Renal cortical epithelial cell (primary cell): ENCODE results near the gene TOR1A. TPM values are rescaled to one million over a fixed set of nuclear protein-coding genes. Genes with fewer than 3 reads are reported as not detected.
"Not testable (repeated sequence)": the region's sequence is repeated elsewhere in the genome, so short reads cannot be mapped to it uniquely, and the experiment has no call there.

Experiments used
- DNase-seq: peaks from one replicate; pipeline ENCODE4 v3.0.0-alpha.2; 2011; ENCODE audit warnings: low read depth
- total RNA-seq: library from RNA; depleted of rRNA; stranded (reverse); fragments of >200 nt; gene quantifications from 2 replicates; pipeline ENCODE4 v1.2.3, GENCODE V29; 2014

TOR1A gene
- total RNA-seq, 1 donor from 2014 or later: 48.4 TPM

DNA sequence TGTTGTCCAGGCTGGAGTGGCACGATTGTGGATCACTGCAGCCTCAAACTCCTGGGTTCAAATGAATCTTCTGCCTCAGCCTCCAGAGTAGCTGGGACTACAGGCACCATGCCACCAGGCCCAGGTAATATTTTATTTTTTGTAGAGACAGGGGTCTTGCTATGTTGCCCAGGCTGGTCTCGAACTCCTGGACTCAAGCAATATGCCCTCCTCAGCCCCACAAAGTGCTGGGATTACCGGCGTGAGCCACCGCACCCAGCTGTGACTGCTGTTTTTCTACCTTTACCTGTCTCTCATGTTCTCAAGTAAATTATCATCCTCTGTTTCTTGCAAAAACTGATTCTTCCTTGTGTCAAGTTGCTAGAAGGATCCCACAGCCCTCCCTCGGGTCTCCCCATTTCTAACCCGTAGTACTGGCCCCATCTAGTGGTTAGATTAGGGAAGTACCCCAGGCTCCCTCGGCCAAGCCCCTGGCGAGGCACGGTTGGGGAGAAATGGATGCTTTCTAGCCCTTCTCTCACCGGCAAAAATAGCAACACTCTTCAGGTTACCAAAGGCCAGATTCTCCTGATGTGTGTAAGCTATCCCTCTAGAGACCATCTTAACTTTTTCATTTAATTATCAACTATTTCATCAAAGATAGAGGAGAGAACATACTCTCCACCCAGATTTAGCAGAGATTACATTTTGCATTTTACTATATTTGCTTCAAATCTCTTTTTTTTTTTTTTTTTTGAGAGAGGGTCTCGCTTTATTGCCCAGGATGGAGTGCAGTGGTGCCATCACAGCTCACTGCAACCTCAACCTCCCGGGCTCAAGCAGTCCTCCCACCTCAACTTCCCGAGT is 40.2 kb downstream of the TOR1A start:
- DNase-seq: peak; percentile 58

DNA sequence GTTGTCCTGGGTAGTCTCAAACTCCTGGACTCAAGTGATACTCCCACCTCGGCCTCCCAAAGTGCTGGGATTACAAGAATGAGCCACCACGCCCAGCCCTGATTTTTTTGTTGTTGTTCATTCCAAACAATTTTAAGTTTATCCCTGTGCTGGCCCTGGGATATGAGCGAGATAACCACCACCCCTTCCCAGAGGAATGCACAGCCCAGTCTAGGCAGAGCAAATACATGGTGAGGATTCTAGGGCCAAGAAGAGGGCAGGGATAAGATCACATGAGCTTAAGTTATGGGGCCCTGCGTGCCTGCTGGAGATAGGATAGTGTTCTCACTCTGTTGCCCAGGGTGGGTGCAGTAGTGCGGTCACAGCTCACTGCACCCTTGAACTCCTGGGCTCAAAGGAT is 42.0 kb downstream of the TOR1A start:
- DNase-seq: no peak

DNA sequence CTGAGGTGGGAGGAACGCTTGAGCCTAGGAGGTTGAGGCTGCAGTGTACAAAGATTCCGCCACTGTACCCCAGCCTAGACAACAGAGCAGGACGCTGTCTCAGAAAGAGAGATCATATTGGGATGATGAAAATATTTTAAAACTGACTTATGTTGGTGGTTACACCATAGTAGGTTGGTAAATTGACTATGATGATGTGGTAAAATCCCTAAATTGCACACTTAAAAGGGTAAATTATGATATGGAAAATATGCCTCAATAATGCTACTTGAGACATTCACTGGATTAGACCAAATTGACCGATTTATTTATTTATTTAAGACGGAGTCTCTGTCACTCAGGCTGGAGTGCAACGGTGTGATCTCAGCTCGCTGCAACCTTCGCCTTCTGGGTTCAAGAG is 42.8 kb downstream of the TOR1A start:
- DNase-seq: no peak

DNA sequence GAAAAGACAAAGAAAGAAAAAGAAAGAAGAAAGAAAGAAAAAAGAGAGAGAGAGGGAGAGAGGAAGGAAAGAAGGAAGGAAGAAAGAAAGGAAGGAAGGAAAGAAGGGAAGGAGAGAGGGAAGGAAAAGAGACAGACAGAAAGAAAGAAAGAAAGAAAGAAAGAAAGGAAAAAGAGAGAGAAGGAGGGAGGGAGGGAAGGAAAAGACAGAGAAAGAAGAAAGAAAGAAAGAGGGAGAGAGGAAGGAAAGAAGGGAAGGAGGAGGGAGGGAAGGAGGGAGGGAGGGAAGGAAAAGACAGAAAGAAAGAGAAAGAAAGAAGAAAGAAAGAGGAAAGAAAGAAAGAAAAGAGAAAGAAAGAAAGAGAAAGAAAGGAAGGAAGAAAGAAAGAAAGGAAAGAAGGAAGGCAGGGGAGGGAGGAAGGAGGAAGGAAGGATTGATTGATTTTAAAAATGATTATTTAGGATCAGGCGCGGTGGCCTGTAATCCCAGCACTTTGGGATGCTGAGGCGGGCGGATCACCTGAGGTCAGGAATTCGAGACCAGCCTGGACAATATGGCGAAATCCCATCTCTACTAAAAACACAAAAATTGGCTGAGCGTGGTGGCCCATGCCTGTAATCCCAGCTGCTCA is 44.3 kb downstream of the TOR1A start:
- no peak for DNase-seq

DNA sequence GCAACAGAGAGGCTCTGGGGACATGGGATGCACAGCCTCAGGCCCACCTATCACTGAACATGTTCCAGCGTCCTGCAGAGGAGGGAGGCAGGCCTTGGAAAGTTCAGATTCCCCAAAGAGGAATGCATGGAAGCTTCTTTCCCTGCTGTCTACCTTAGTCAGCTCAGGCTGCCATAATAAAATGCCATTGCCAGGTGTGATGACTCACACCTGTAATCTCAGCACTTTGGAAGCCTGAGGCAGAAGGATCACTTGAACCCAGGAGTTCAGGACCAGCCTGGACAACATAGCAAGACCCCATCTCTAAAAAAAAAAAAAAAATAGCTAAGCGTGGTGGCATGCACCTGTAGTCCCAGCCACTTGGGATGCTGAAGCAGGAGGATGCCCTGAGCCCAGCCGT is 45.5 kb downstream of the TOR1A start:
- peak; percentile 25 for DNase-seq

DNA sequence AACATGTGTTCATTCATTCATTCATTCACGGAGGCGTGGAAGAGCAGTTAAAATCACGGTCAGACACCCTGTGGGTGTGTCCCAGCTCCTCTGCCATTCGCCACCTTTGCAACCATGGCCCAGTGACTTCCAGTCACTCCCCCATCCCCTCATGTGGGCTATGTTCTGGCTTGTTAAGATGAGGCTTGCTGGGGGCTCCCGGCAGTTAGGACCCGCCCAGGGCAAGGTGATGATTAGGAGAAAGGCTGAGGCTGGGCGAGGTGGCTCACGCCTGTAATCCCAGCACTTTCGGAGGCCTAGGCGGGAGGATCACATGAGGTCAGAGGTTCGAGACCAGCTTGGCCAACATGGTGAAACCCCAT is 46.2 kb downstream of the TOR1A start:
- no peak for DNase-seq

DNA sequence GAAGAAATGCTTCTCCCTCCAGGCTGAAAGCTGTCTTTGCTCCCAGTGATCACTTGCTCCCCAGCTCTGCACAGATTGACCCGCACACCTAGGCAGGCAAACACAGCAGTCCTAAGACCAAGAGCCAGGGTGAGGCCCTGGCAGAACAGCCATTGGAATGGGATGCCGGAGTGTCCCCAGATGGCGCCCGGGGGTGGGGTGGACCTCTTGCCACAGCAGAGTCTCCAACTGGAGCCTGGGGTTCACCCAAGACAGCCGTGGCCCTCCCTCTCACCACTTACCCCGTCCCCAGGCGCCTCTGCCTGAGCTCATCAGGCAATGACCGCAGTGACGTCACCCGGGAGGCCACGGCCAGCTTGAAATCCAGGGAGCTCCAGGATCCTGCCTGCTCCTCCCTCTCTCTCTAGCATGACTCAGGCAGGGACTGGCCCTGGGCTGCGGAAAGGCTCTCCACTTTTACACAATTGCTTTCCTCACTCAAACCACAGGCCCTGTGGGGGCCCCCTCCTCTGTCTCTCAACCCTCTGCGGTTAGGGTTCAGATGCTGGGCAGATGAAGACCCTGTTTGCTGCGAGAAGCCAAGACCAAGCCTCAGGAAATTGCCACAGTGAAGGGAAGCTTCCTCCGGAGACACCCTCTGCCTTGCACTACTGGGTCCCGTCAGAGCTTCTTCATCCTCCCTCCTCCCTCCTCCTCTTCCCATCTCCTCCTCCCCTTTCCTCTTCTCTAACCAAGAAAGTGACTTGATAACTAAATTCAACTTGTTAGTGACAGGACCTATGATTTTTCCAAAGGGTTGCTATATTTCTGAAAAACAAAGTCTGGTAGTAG is 46.8 kb downstream of the TOR1A start:
- DNase-seq: peak; percentile 97

DNA sequence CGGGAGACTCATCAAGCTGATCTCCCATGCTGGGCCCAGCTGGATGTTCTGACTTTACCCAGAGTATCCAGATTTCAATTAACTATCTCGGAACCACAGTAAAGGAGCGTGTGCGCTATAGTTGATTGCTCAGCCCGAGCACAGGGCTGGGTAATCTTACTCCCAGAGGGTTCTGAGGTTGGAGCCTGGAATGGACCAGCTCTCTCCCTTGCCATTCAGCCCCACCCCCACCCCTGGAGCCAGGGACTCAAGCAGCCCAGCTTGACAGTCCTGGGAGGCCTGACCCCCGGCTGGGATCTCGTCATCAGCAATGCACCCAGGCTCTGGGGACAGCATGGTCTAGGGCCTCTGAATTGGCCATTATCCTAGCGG is 47.4 kb downstream of the TOR1A start:
- no peak for DNase-seq

DNA sequence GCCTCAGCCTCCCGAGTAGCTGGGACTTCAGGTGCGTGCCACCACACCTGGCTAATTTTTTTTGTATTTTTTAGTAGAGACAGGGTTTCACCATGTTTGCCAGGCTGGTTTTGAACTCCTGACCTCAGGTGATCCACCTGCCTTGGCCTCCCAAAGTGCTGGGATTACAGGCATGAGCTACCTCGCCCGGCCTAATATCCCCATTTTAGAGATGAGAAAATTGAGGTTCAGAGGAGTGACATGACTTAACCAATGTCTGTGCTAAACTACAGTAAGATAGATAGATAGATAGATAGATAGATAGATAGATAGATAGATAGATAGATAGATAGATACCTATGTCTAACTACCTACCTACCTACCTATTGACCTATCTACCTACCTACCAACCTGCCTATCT is 47.8 kb downstream of the TOR1A start:
- not testable (repeated sequence) for DNase-seq

DNA sequence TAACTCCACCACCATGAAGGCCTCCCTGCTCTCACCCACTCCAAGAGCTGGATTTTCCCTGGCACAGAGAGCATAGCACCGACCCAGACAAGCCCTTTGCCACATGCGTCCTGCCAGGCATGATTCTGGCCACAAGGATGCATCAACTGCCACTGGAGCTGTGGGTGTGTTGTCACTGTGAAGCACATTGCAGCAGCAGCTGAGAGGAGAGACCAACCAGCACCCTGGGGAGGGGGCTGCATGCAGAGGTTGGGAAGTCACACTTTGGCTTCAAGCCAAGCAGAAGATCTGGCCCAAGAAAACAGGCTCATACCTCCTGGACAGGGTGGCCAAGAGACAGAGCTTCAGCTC is 48.5 kb downstream of the TOR1A start:
- no peak for DNase-seq

DNA sequence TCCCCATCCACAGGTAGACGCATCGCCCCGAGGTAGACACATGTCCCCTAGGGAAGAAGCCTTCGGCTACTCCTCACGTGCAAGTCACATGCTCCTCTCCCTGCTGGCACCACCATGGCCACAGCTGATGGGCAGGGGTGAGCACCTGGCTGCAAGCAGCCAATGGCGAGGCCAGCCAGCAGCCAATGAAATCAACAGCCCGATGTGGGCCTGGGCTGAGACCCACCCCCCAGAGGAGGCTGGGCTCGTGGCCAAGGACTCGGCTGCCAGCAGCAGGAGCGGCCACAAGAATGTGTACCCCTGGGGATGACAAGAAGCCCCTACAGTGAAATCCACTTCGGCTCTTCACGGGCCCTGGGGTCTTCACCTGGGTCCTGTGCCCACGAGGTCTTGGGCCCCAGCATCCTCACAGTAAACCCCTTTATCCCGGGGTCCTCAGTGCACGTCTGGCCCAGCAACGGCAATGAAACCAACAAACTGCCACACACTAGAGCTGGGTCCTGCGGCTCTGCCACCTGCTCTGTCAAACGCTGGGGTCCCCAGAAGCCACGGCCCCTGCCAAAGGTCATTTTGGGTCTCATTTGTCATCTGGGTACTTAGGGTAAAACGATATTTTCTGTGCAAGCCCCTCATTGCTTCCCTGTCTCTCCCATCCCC is 49.0 kb downstream of the TOR1A start:
- DNase-seq: no peak

DNA sequence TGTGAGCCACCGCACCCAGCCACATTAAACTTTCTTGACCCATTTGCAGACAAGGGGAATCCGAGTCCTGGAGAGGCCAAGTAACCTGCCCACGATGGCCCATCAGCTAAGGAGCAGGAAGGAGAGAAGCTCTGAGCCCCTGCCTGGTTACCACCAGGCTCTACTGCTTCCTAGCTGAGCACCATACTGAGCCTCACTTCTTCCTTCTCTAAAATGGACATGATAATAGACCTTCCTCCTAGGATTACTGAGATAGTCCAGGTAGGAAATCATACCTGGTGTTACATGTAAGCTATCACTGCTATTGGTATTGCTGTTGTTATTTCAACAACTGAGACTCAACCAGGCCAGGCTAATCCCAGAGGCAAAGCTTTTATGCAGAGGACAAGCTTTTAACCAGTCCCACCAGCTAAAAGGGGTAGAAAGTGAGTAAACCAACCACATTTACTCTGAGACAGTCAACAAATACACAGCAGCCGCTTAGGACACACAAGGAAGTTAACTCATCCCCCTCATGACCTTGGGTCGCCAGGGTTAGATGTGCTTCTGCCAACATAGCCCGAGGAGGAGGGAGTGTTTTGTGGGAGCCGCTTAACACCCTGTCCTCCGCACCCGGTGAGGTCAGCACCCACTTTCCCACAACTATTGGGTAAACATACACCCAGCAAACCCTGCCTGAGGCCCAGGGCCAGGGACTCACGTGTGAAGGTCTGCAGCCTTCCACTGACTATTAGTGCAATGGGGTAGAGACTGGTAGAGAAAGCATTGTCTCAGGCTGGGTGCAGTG is 50.5 kb downstream of the TOR1A start:
- peak; percentile 89 for DNase-seq

DNA sequence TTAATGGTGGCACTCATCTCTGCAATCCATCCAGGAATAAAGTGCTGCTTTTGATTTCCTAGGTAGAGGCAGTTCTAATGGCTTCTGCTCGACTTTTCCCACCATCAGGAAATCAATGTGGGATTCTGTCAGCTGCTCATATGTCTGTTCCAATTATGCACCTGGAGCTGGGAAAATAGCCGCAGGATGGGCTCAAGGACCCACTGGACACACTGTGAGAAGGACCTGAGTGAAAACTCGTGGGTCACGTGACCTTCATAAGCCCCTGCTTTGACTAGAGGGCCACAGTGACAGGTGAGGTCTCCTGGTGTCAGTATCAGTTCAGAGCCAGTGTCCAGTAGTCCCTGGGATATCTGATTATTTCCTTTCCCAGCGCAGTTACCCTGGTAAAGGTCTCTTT is 53.2 kb downstream of the TOR1A start:
- no peak for DNase-seq

DNA sequence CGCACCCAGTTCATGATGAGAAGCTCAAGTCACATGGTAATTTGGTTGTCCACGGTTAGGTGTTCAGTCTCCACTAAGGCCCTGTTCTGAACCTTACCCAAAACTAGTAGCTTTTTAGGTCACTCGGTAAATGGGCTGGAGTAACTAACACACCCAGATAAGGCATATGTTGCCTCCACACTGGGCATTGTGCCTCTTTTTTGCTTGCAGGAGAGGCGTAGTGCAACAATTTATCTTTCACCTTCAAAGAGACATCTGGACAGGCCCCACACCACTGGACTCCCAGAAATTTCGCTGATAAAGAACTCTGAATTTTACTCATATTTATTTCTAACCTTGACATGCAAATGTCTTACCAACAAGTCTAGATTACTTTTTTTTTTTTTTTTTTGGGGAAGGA is 54.3 kb downstream of the TOR1A start:
- DNase-seq: no peak

DNA sequence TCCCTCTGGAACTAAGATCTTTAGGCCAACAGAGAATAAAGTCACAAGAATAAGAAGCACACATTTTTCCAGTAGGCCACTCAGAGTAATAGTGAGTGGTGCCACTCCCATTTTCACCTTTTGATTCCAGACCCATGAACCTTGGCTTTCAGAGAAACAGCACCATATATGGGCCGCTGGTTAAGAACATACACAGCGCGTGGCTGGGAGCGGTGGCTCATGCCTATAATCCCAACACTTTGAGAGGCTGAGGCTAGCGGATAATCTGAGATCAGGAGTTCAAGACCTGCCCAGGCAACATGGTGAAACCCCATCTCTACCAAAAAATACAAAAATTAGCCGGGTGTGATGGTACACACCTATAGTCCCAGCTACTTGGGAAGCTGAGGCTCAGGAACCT is 55.5 kb downstream of the TOR1A start:
- DNase-seq: no peak

DNA sequence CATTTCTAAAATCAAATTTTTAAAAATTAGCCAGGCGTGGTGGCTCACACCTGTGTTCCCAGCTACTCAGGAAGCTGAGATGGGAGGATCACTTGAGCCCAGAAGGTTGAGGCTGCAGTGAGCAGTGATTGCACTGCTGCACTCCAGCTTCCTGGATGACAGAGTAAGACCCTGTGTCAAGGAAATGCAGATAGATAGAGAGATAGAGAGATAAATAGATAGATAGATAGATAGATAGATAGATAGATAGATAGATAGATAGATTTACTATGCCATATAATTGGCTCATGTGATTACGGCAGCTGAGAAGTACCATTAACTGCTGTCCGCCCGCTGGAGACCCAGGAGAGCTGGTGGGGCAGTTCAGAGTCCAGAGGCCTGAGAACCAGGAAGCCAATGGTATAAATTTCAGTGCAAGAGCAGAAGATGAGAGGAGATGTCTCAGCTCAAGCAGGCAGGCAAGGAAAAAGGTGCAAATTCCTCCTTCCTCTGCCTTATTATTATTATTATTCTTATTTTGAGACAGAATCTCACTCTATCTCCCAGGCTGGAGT is 58.1 kb downstream of the TOR1A start:
- DNase-seq: no peak

DNA sequence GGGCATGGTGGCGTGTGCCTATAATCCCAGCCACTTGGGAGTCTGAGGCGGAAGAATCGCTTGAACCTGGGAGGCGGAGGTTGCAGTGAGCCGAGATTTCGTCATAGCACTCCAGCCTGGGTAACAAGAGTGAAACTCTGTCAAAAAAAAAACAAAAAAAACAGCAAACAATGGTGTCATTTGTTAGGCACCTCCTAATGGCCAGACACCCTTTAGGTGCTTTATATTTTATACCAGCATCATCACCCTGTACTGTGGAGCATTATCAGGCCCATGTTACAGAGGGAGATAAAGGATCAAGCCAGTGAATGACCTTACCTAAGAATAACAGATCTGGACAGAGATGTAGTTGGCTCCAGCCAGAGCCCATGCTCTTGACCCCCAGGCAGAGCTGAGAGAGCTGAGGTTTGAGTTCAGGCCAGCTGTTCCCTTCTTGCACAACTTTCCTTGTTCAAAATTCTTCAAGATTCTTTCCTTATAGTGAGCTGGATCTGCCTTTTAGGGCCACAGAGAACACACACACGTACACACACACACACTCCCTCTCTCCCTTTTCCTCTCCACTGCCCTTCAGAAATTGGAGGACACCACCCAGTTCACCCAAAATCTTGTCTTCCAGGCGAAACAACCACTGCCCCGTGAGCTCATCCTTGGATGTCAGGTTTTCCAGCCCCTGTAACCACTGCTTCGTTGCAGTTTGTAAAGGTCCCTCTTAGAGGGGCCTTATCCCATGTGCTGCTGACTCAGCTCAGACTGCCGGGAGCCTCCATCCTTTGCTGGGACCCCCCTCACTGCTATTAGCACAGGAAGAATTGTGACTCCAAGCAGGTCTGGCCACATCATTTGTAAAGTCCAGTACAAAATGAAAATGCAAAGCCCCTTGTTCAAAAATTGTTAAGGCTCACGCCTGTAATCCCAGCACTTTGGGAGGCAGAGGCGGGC is 60.7 kb downstream of the TOR1A start:
- DNase-seq: peak; percentile 65
